ENCODE measurements around the gene PLEKHG2. TPM values are rescaled to one million over a fixed set of nuclear protein-coding genes. Genes with fewer than 3 reads are reported as not detected.

The PLEKHG2 gene
- total RNA-seq, 4 donors from 2014 or later = 6.4 to 29.9 (median 7.7) TPM

DNA sequence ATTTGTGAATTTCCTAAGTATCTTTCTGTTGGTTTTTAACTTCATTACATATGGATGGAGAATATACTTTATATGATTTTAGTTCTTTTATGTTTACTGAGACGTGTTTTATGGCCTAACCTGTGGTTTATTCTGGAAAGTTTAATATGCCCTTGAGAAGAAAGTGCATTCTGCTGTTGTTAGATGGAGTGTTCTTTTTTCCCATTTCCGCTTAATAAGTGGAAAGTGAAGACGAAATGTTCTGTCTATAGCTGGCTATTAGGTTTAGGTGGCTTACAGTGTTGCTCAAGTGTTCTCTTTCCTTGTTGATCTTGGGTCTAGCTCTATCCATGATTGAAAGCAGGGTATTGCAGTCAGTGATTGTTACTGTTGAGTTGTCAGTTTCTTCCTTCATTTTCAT, 50.9 kb downstream of the PLEKHG2 start:
- TF ChIP-seq EP300 (IDR thresholded peaks at IDR 0.05) (no peak), POLR2AphosphoS5 (IDR thresholded peaks at IDR 0.05) (no peak), POLR2A (IDR thresholded peaks at IDR 0.05) (no peak)
- TF ChIP-seq, protein P1, sequence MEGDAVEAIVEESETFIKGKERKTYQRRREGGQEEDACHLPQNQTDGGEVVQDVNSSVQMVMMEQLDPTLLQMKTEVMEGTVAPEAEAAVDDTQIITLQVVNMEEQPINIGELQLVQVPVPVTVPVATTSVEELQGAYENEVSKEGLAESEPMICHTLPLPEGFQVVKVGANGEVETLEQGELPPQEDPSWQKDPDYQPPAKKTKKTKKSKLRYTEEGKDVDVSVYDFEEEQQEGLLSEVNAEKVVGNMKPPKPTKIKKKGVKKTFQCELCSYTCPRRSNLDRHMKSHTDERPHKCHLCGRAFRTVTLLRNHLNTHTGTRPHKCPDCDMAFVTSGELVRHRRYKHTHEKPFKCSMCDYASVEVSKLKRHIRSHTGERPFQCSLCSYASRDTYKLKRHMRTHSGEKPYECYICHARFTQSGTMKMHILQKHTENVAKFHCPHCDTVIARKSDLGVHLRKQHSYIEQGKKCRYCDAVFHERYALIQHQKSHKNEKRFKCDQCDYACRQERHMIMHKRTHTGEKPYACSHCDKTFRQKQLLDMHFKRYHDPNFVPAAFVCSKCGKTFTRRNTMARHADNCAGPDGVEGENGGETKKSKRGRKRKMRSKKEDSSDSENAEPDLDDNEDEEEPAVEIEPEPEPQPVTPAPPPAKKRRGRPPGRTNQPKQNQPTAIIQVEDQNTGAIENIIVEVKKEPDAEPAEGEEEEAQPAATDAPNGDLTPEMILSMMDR (IDR thresholded peaks at IDR 0.05) = no peak
- DNase-seq (ENCODE audit: low spot score in 2 of 2) = no peak
- Histone ChIP-seq H3K4me3 (no peak overlapping the region), H3K4me1 (no peaks in the 10 kb centered on the region), H3K9me3 (no peaks in the 10 kb centered on the region), H3K36me3 (peaks cover 90% of the 10 kb centered on the region), H3K27me3 (no peaks in the 10 kb centered on the region), H3K27ac (no peak overlapping the region)
- 91% methylated on average over 3 of the region's 3 CpGs for WGBS

DNA sequence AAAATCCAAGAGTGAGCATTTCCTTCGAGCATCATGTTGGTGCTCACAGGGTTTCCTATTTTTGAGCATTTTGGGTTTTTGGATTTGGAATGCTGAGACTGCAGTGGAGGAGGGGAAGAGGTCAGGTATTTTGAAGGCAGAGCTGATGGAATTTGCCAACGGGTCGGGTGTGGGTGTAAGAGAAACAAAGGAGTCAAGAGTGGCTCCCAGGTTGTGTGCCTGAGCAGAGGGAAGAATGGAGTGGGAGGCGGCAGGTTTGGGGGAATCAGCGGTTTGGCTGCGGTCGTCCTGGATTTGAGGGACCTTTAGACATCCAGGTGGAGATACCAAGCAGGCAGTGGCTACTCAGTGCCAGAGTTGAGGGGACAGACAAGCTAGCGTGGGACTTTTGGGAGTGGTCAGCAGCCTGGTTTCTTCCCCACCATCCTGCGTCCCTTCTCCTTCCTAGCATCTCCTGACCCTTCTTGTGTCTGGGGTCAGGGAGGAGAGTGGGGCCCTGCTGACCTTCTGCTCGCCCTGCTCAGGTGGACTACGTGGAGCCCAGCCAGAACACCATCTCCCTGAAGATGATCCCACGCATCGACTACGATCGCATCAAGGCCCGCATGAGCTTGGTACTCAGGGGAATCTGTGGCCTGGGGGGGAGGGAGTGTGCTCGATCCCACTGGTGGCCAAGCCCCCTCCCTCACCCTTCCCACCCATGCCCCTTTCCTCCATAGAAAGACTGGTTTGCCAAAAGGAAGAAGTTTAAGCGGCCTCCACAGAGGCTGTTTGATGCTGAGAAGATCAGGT, 53.7 kb downstream of the PLEKHG2 start:
- Histone ChIP-seq H3K36me3 (peaks cover 90% of the 10 kb centered on the region), H3K27ac (no peak overlapping the region), H3K9me3 (no peaks in the 10 kb centered on the region), H3K27me3 (no peaks in the 10 kb centered on the region), H3K4me1 (no peaks in the 10 kb centered on the region), H3K4me3 (no peak overlapping the region)
- no peak for TF ChIP-seq EP300 (IDR thresholded peaks at IDR 0.05)
- 92% methylated on average over 18 of the region's 18 CpGs for WGBS
- no peak for DNase-seq (ENCODE audit: low spot score in 2 of 2)

DNA sequence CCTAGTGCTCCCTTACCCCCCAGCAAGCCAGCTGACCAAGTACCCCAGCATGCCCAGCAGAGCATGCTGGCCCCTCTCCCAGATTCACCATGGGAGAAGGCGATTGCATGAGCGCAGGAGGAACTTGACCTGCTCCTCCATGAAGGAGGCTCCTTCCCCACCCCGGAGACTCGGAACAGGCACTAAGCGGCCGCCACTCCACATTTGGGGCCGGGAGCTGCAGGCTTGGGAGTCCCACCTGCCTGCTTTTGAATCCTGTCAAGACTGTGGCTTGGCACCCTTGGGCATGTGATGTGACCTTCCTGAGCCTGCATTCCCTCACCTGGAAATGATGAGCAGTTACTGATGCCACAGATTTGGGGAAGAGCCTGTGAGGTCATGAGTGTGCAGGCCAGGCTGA, 55.5 kb downstream of the PLEKHG2 start:
- no peak overlapping the region for H3K4me3 ChIP-seq
- H3K27ac ChIP-seq = no peak overlapping the region
- H3K27me3 ChIP-seq = no peaks in the 10 kb centered on the region
- H3K9me3 ChIP-seq = no peaks in the 10 kb centered on the region
- no peak for DNase-seq (ENCODE audit: low spot score in 2 of 2)
- H3K4me1 ChIP-seq = no peaks in the 10 kb centered on the region
- TF ChIP-seq POLR2A (IDR thresholded peaks at IDR 0.05) (no peak), POLR2AphosphoS5 (IDR thresholded peaks at IDR 0.05) (no peak), EP300 (IDR thresholded peaks at IDR 0.05) (no peak)
- TF ChIP-seq, protein P1 (IDR thresholded peaks at IDR 0.05) = no peak
- 91% methylated on average over 7 of the region's 7 CpGs for WGBS
- H3K36me3 ChIP-seq = peaks cover 97% of the 10 kb centered on the region

DNA sequence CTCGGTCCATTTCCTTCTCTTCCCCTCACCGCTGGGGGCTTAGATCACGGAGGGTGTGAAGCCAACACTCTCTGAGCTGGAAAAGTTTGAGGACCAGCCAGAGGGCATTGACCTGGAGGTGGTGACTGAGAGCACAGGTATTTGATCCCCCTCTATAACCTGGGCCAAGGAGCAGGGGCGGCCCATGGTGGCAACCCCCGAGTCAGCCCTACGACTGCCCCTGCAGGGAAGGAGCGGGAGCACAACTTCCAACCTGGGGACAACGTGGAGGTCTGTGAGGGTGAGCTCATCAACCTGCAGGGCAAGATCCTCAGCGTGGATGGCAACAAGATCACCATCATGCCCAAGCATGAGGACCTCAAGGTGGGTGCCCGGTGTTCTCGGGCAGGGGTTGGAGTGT, 56.6 kb downstream of the PLEKHG2 start:
- Histone ChIP-seq H3K4me3 (no peak overlapping the region), H3K4me1 (no peaks in the 10 kb centered on the region), H3K36me3 (peaks cover 100% of the 10 kb centered on the region), H3K27me3 (no peaks in the 10 kb centered on the region), H3K9me3 (no peaks in the 10 kb centered on the region), H3K27ac (no peak overlapping the region)
- 89% methylated on average over 7 of the region's 11 CpGs for WGBS
- no peak for DNase-seq (ENCODE audit: low spot score in 2 of 2)
- TF ChIP-seq POLR2AphosphoS5 (IDR thresholded peaks at IDR 0.05) (no peak), POLR2A (IDR thresholded peaks at IDR 0.05) (no peak), EP300 (IDR thresholded peaks at IDR 0.05) (no peak)
- TF ChIP-seq, protein P1 (IDR thresholded peaks at IDR 0.05) = no peak

DNA sequence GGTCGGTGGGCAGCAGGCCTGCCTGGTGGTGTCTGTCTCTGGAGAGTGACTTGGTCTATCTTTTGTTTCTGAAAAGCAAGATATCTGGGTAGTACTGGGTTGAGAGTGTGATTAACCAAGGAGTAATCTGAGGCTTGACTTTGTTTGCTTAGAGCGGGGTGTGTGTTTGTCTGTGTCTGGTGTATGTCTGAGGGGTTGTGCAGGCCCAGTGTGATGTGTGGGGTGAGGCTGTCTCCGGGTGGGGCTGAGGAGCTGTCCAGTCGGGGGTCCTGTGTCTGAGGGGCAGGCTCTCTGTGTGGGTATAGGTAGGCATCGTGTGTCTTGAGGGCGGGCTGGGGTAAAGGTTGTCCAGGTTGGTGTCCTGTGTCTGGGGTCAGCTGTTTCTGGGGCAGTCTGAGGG, 57.1 kb downstream of the PLEKHG2 start:
- H3K4me1 ChIP-seq = no peaks in the 10 kb centered on the region
- 94% methylated on average over 6 of the region's 6 CpGs for WGBS
- no peak overlapping the region for H3K27ac ChIP-seq
- DNase-seq (ENCODE audit: low spot score in 2 of 2) = no peak
- H3K9me3 ChIP-seq = no peaks in the 10 kb centered on the region
- H3K36me3 ChIP-seq = peaks cover 100% of the 10 kb centered on the region
- TF ChIP-seq POLR2AphosphoS5 (IDR thresholded peaks at IDR 0.05) = no peak
- no peak for TF ChIP-seq EP300 (IDR thresholded peaks at IDR 0.05)
- TF ChIP-seq, protein P1 (IDR thresholded peaks at IDR 0.05) = no peak
- TF ChIP-seq POLR2A (IDR thresholded peaks at IDR 0.05) = no peak
- H3K27me3 ChIP-seq = no peaks in the 10 kb centered on the region
- H3K4me3 ChIP-seq = no peak overlapping the region
